ENCODE measurements around the gene ROBO2. TPM values are rescaled to one million over a fixed set of nuclear protein-coding genes. Genes with fewer than 3 reads are reported as not detected.

Gene ROBO2
- total RNA-seq, 6 experiments from 2014 or later, result 0.09 to 0.36 (median 0.20) TPM

GRCh38 chr3:77467702-77468625 is 428.1 kb downstream of the ROBO2 start:
- no peak overlapping the region for H3K4me3 Mint-ChIP-seq
- no peak for DNase-seq
- H3K4me1 Mint-ChIP-seq (ENCODE audit: low read depth), result peaks cover 21% of the 10 kb centered on the region; the same call in 1 of the 2 replicates
- H3K36me3 Mint-ChIP-seq (ENCODE audit: low read depth), result peaks cover 3% of the 10 kb centered on the region; the same call in 1 of the 2 replicates
- no peak for TF ChIP-seq CTCF (IDR thresholded peaks at IDR 0.05)
- no peak overlapping the region for H3K27ac Mint-ChIP-seq
- H3K27me3 Mint-ChIP-seq (ENCODE audit: insufficient read depth), result no peaks in the 10 kb centered on the region; the same call in 1 of the 2 replicates
- H3K9me3 Mint-ChIP-seq, result no peaks in the 10 kb centered on the region; the same call in 1 of the 2 replicates

- no peak overlapping the region for H3K4me3 Mint-ChIP-seq
Observed at GRCh38 chr3:77468626-77469020, 428.7 kb downstream of the ROBO2 start.

GRCh38 chr3:77475507-77475906 is 435.6 kb downstream of the ROBO2 start:
- peaks cover 4% of the 10 kb centered on the region; the same call in 1 of the 2 replicates for H3K36me3 Mint-ChIP-seq (ENCODE audit: low read depth)
- no peak for DNase-seq
- H3K4me3 Mint-ChIP-seq, result no peak overlapping the region
- no peaks in the 10 kb centered on the region for H3K27me3 Mint-ChIP-seq (ENCODE audit: insufficient read depth)
- H3K9me3 Mint-ChIP-seq, result peaks cover 3% of the 10 kb centered on the region
- no peak overlapping the region for H3K27ac Mint-ChIP-seq
- TF ChIP-seq CTCF (IDR thresholded peaks at IDR 0.05), result no peak
- no peaks in the 10 kb centered on the region for H3K4me1 Mint-ChIP-seq (ENCODE audit: low read depth)

More at GRCh38 chr3:77468626-77469020, 428.7 kb downstream of the ROBO2 start:
- H3K27me3 Mint-ChIP-seq (ENCODE audit: insufficient read depth), result no peaks in the 10 kb centered on the region; the same call in 1 of the 2 replicates
- no peaks in the 10 kb centered on the region; the same call in 1 of the 2 replicates for H3K9me3 Mint-ChIP-seq
- H3K36me3 Mint-ChIP-seq (ENCODE audit: low read depth), result peaks cover 4% of the 10 kb centered on the region; the same call in 1 of the 2 replicates
- H3K27ac Mint-ChIP-seq, result no peak overlapping the region
- no peak for TF ChIP-seq CTCF (IDR thresholded peaks at IDR 0.05)
- no peak for DNase-seq
- H3K4me1 Mint-ChIP-seq (ENCODE audit: low read depth), result peaks cover 20% of the 10 kb centered on the region; the same call in 1 of the 2 replicates

GRCh38 chr3:77479021-77479420 is 439.1 kb downstream of the ROBO2 start:
- H3K36me3 Mint-ChIP-seq (ENCODE audit: low read depth), result no peaks in the 10 kb centered on the region
- no peak overlapping the region for H3K27ac Mint-ChIP-seq
- no peak overlapping the region for H3K4me3 Mint-ChIP-seq
- TF ChIP-seq CTCF (IDR thresholded peaks at IDR 0.05), result no peak
- no peak for DNase-seq
- H3K27me3 Mint-ChIP-seq (ENCODE audit: insufficient read depth), result no peaks in the 10 kb centered on the region
- peaks cover 3% of the 10 kb centered on the region for H3K9me3 Mint-ChIP-seq
- no peaks in the 10 kb centered on the region for H3K4me1 Mint-ChIP-seq (ENCODE audit: low read depth)

- no peak for TF ChIP-seq CTCF (IDR thresholded peaks at IDR 0.05)
- DNase-seq, result no peak
- no peaks in the 10 kb centered on the region for H3K4me1 Mint-ChIP-seq (ENCODE audit: low read depth)
- H3K4me3 Mint-ChIP-seq, result no peak overlapping the region
- no peaks in the 10 kb centered on the region for H3K36me3 Mint-ChIP-seq (ENCODE audit: low read depth)
- peaks cover 22% of the 10 kb centered on the region for H3K9me3 Mint-ChIP-seq
- no peak overlapping the region for H3K27ac Mint-ChIP-seq
- peaks cover 4% of the 10 kb centered on the region for H3K27me3 Mint-ChIP-seq (ENCODE audit: insufficient read depth)
Observed at GRCh38 chr3:77489216-77489615, 449.3 kb downstream of the ROBO2 start.

Measured in HFFc6 (cell line).